Glutamatergic neuron (in vitro differentiated cells): ENCODE results near the gene C12orf57. TPM values are rescaled to one million over a fixed set of nuclear protein-coding genes. Genes with fewer than 3 reads are reported as not detected.
A peak's percentile ranks its signal among the peaks of the same experiment; 100 is the strongest.

ENCODE experiments used
- DNase-seq: peaks from one replicate; pipeline ENCODE4 v3.0.0; 2022
- H3K27ac Mint-ChIP-seq: one replicate; pipeline ENCODE4 v1.8.0; 2020; ENCODE audit warnings: mild to moderate bottlenecking, mixed read lengths, inconsistent platforms; ENCODE audit not compliant: unreplicated experiment
- H3K27me3 Mint-ChIP-seq: one replicate; pipeline ENCODE4 v1.8.0; 2020; ENCODE audit warnings: mild to moderate bottlenecking, moderate library complexity, mixed read lengths, inconsistent platforms; ENCODE audit not compliant: unreplicated experiment
- H3K36me3 Mint-ChIP-seq: one replicate; pipeline ENCODE4 v1.8.0; 2020; ENCODE audit warnings: mild to moderate bottlenecking, mixed read lengths, inconsistent platforms; ENCODE audit not compliant: unreplicated experiment
- H3K4me1 Mint-ChIP-seq: one replicate; pipeline ENCODE4 v1.8.0; 2020; ENCODE audit warnings: mild to moderate bottlenecking, low read depth, mixed read lengths, inconsistent platforms; ENCODE audit not compliant: unreplicated experiment
- H3K4me3 Mint-ChIP-seq: one replicate; pipeline ENCODE4 v1.8.0; 2020; ENCODE audit warnings: mild to moderate bottlenecking, mixed read lengths, inconsistent platforms; ENCODE audit not compliant: unreplicated experiment
- H3K9me3 Mint-ChIP-seq: one replicate; pipeline ENCODE4 v1.8.0; 2020; ENCODE audit warnings: mild to moderate bottlenecking, moderate library complexity, mixed read lengths, inconsistent platforms; ENCODE audit not compliant: unreplicated experiment
- total RNA-seq: library from RNA; stranded (reverse); fragmentation: NEBNext Ultra II Directional; extraction: Animal tissue kit (Norgen Biotek cat#: 25700); gene quantifications from one replicate; pipeline ENCODE4 v1.2.1, GENCODE V29; 2021; ENCODE audit not compliant: unreplicated experiment
- TF ChIP-seq, protein P1 (sequence below): fragments of 200-600 bp; sonication (generic); IDR thresholded peaks from one replicate; pipeline ENCODE4 v1.5.0; 2021; ENCODE audit not compliant: partially characterized antibody, unreplicated experiment

The C12orf57 gene
- total RNA-seq, 1 donor from 2014 or later = 184 TPM

DNA sequence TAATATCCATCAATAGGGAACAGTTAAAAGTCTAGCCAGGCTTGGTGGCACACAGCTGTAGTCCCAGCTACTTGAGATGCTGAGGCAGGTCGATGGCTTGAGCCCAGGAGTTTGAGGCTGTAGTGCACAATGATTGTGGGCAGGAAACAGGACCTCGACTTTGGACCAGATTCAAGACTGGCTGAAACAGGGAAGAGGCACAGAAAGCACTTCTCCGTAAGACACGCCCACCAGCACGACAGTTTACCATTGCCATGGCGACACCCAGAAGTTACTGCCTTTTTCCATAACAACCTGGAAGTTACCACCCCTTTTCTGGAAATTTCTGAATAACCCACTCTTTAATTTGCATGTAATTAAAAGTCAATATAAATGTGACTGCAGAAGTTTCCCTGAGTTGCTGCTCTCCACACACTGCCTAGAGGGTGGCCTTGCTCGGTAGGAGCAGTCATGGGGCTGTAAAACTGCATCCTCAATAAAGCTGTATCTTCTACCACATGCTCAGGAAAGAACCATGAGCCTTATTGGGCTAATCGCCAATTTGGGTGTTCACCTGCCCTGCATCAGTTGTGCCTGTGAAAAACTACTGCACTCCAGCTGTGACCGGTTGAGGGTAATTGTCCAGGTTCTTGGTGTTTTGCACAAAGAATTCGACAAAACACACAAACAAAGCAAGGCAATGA lies 43.8 kb upstream of the C12orf57 start:
- DNase-seq = no peak
- no peak overlapping the region for H3K4me3 Mint-ChIP-seq

DNA sequence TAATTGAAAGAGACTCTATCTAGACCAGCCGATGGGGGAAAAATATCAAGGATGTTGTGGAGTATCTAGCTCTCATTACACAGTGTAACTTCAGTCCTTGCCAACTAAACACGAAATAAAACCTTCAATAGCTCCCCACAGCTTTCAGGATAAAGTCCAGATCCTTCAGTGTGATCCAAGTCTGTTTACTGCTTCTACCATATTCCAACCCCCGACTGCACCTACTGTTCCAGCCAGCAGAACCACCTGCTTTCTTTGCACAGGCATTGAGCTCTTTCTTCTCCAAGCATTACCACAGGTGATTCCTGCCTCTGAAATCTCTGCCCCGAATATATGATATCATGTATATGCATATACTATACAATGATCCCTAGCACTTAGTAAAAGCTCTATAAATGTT lies 41.4 kb upstream of the C12orf57 start:
- Mint-ChIP-seq H3K4me1 (no peaks in the 10 kb centered on the region), H3K27me3 (peaks cover 1% of the 10 kb centered on the region), H3K9me3 (peaks cover 6% of the 10 kb centered on the region), H3K4me3 (peak overlapping the region; percentile 6), H3K27ac (no peak overlapping the region), H3K36me3 (no peaks in the 10 kb centered on the region)
- TF ChIP-seq, protein P1, sequence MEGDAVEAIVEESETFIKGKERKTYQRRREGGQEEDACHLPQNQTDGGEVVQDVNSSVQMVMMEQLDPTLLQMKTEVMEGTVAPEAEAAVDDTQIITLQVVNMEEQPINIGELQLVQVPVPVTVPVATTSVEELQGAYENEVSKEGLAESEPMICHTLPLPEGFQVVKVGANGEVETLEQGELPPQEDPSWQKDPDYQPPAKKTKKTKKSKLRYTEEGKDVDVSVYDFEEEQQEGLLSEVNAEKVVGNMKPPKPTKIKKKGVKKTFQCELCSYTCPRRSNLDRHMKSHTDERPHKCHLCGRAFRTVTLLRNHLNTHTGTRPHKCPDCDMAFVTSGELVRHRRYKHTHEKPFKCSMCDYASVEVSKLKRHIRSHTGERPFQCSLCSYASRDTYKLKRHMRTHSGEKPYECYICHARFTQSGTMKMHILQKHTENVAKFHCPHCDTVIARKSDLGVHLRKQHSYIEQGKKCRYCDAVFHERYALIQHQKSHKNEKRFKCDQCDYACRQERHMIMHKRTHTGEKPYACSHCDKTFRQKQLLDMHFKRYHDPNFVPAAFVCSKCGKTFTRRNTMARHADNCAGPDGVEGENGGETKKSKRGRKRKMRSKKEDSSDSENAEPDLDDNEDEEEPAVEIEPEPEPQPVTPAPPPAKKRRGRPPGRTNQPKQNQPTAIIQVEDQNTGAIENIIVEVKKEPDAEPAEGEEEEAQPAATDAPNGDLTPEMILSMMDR = no peak
- no peak for DNase-seq

More for the DNA sequence above, 43.8 kb upstream of the C12orf57 start:
- H3K27me3 Mint-ChIP-seq = peaks cover 1% of the 10 kb centered on the region
- H3K9me3 Mint-ChIP-seq = peaks cover 6% of the 10 kb centered on the region
- no peaks in the 10 kb centered on the region for H3K36me3 Mint-ChIP-seq
- TF ChIP-seq, protein P1 = no peak
- no peak overlapping the region for H3K27ac Mint-ChIP-seq
- H3K4me1 Mint-ChIP-seq = no peaks in the 10 kb centered on the region

GRCh38 chr12:6903722-6904121 lies 40.1 kb upstream of the C12orf57 start:
- Mint-ChIP-seq H3K4me3 (no peak overlapping the region), H3K27ac (peak overlapping the region; percentile 23), H3K27me3 (peaks cover 1% of the 10 kb centered on the region), H3K36me3 (no peaks in the 10 kb centered on the region), H3K9me3 (peaks cover 5% of the 10 kb centered on the region), H3K4me1 (no peaks in the 10 kb centered on the region)
- no peak for DNase-seq
- TF ChIP-seq, protein P1 = no peak

DNA sequence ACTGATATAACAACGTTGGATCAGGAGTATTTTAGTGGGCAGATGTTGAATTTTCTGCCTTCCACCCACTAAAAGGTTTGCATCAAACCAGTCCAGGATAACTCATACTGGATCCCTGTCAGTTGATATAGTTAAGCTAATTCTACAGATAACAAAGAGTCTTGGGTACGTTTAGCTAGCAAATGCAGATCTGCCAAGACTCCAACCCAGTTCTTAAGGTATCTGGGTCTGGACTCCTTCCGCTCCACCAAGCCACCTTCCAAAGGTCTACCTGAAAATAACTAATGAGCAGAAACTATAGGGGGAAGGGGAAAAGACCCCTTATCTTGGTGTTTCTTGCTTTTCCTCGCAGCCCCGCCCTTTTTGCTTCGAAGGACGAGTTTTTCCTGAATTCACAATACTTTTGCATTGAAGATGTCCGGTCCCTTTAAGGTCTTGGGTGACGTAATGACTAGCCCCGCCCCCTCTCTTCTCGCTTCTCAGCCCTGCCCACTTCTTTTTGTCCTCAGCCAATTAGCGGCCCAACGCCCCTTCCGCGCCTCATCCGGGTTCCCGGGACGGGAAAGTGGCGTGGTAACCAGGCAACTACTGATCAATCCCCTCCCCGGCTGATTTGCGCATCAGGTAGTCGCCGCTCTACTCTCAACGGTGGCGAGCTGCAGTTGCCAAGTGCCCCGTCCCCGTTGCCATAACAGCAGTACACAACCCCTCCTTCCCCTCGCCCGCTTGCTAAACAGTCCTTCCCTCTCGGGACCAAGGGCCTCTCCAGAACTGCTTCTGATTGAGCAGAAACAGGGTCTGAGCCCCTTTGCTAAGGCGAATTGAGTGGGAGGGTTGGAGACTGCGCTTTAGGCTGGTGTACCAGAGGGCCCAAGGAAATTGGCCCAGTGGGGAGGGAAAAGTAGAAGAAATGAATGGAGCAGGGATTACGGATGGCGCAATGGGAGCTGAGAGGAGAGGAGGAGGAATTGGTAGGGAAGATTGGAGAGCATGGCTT lies 39.2 kb upstream of the C12orf57 start, which contains the start of gene LRRC23:
Gene LRRC23, plus strand, starts transcription at position 543 of the 997 bp plus-strand sequence. CDS start 812 bp downstream, outside the sequence.
- Mint-ChIP-seq H3K9me3 (peaks cover 5% of the 10 kb centered on the region), H3K36me3 (no peaks in the 10 kb centered on the region), H3K27me3 (peaks cover 1% of the 10 kb centered on the region), H3K4me1 (no peaks in the 10 kb centered on the region), H3K4me3 (no peak within 1 kb of the TSS), H3K27ac (peak within 1 kb of the TSS; percentile 23)
- peak; percentile 98 for DNase-seq
- TF ChIP-seq, protein P1 = no peak
